ENCODE data around the gene VENTX. TPM values are rescaled to one million over a fixed set of nuclear protein-coding genes. Genes with fewer than 3 reads are reported as not detected.
"Not testable (repeated sequence)": the region's sequence is repeated elsewhere in the genome, so short reads cannot be mapped to it uniquely, and the experiment has no call there.

VENTX gene
- total RNA-seq, 1 donor from 2014 or later, result not detected

DNA sequence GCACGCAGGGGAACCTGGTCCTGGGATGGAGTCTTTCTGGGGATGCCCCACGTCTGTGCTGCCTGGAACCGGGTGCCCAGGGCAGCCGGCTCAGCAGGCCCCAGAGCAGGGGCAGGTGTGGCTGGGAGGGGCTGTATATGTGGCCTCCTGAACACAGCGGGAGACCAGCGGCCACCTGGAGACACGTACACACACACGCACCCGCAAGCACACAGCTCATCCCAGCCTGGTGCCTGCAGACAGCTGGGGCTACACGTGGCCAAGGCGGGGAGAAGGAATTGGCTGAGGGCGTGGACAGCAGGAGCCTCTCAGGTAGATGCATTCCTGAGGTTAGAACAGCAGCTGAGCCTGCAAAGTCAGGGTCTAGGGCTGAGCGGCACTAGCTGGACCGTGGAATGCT, 25.0 kb downstream of the VENTX start:
- peaks cover 30% of the 10 kb centered on the region for H3K36me3 Mint-ChIP-seq (ENCODE audit: low read depth)
- no peak for DNase-seq (ENCODE audit: low spot score)
- H3K9me3 Mint-ChIP-seq, result no peaks in the 10 kb centered on the region
- intact Hi-C loops (cut with micrococcal nuclease), result no loop called here
- peaks cover 47% of the 10 kb centered on the region for H3K4me1 Mint-ChIP-seq (ENCODE audit: low read depth)
- H3K4me3 Mint-ChIP-seq (ENCODE audit: low read depth), result peak overlapping the region; percentile 49
- no peak overlapping the region for H3K27ac Mint-ChIP-seq
- H3K27me3 Mint-ChIP-seq (ENCODE audit: low read depth), result no peaks in the 10 kb centered on the region

DNA sequence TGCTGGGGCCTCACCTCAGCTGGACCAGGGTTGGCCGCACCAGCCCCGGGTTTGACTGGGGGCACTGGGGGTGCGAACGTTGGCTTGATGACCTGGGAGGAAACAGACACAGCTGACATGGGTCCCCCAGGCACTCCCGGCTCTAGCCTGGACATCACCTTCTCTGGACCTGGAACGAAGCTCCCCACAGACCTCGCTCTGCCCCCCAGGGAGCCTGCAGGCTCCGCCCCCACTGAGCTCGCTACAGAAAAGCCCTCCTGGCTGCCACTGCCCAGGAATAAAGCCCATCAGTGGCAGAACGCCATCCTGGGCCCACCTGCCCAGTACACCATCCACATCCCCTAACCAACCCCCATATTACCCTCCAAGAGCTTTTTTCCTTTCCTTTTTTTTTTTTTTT, 26.0 kb downstream of the VENTX start:
- no peak overlapping the region for H3K4me3 Mint-ChIP-seq (ENCODE audit: low read depth)

DNA sequence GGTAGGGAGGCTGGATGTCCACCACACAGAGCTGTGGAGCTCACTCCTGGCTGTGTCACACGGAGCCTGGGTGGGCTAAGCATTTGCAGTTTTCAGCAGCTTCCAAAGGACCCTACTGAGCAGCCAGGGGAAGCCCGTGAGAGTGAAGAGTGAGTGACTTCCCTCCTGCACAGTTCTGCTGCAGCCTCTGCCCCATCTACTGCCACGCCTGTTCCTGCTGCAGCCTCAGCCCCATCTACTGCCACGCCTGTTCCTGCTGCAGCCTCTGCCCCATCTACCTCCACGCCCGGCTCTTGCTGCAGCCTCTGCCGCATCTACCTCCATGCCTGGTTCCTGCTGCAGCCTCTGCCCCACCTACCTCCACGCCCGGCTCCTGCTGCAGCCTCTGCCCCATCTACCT, 26.8 kb downstream of the VENTX start:
- Mint-ChIP-seq H3K9me3 (no peaks in the 10 kb centered on the region), H3K4me1 (ENCODE audit: low read depth) (peaks cover 39% of the 10 kb centered on the region), H3K27me3 (ENCODE audit: low read depth) (no peaks in the 10 kb centered on the region), H3K27ac (no peak overlapping the region), H3K4me3 (ENCODE audit: low read depth) (peak overlapping the region; percentile 38), H3K36me3 (ENCODE audit: low read depth) (peaks cover 30% of the 10 kb centered on the region)
- no peak for DNase-seq (ENCODE audit: low spot score)
- intact Hi-C loops (cut with micrococcal nuclease), result no loop called here

More for the DNA sequence above, 26.0 kb downstream of the VENTX start:
- no peak overlapping the region for H3K27ac Mint-ChIP-seq
- no peak for DNase-seq (ENCODE audit: low spot score)
- H3K9me3 Mint-ChIP-seq, result no peaks in the 10 kb centered on the region
- H3K36me3 Mint-ChIP-seq (ENCODE audit: low read depth), result peaks cover 30% of the 10 kb centered on the region
- H3K4me1 Mint-ChIP-seq (ENCODE audit: low read depth), result peaks cover 45% of the 10 kb centered on the region
- no peaks in the 10 kb centered on the region for H3K27me3 Mint-ChIP-seq (ENCODE audit: low read depth)
- intact Hi-C loops (cut with micrococcal nuclease), result no loop called here

DNA sequence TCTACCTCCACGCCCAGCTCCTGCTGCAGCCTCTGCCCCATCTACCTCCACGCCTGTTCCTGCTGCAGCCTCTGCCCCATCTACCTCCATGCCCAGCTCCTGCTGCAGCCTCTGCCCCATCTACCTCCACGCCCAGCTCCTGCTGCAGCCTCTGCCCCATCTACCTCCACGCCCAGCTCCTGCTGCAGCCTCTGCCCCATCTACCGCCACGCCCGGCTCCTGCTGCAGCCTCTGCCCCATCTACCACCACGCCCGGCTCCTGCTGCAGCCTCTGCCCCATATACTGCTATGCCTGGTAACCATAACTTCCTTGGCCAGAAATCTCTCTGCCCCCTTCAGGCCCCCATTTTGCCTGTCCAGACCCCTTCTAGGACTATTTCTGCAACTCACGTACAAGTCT, 27.4 kb downstream of the VENTX start:
- Mint-ChIP-seq H3K4me1 (ENCODE audit: low read depth) (peaks cover 33% of the 10 kb centered on the region), H3K36me3 (ENCODE audit: low read depth) (peaks cover 30% of the 10 kb centered on the region)
- DNase-seq (ENCODE audit: low spot score); H3K4me3 Mint-ChIP-seq (ENCODE audit: low read depth); intact Hi-C loops (cut with micrococcal nuclease); H3K27ac Mint-ChIP-seq; H3K27me3 Mint-ChIP-seq (ENCODE audit: low read depth); H3K9me3 Mint-ChIP-seq: not testable (repeated sequence)

DNA sequence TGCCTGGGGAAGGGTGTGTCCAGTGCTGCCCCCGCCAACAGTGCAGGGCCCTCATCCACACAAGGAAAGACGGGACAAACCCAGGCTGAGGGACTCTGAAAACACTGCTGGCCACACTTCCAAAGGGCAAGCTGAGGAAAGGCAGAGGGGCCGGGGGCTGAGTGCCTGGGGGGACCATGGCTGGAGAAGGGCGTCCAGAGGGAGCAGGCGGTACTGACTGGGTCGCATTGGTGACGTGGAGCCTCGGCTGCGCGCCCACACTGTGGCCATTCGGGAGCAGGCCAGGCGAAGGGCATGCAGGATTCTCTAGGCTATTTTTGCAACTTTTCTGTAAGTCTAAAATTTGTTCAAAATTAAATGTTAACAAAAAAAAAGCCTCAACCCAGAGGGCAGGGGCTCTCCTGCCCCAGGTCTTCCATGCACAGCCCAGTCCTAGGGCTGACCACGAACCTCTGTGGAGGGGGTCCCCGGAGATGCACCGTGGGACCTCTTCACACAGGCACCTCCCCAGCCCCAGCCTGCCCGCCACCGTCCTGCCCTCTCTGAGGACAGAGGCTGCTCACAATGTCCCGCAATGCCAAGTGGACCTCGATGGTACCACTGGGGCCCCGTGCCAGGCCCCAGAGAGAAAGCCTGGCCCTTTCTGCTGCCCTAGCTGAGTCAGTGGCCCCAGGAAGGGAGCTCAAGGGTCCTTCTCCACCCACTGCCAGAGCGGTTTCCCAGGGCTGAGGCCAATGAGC, 28.6 kb downstream of the VENTX start:
- no peak overlapping the region for H3K4me3 Mint-ChIP-seq (ENCODE audit: low read depth)
- no peaks in the 10 kb centered on the region for H3K9me3 Mint-ChIP-seq
- H3K36me3 Mint-ChIP-seq (ENCODE audit: low read depth), result peaks cover 36% of the 10 kb centered on the region
- intact Hi-C loops (cut with micrococcal nuclease), result no loop called here
- peaks cover 24% of the 10 kb centered on the region for H3K4me1 Mint-ChIP-seq (ENCODE audit: low read depth)
- no peak overlapping the region for H3K27ac Mint-ChIP-seq
- DNase-seq (ENCODE audit: low spot score), result no peak
- no peaks in the 10 kb centered on the region for H3K27me3 Mint-ChIP-seq (ENCODE audit: low read depth)

DNA sequence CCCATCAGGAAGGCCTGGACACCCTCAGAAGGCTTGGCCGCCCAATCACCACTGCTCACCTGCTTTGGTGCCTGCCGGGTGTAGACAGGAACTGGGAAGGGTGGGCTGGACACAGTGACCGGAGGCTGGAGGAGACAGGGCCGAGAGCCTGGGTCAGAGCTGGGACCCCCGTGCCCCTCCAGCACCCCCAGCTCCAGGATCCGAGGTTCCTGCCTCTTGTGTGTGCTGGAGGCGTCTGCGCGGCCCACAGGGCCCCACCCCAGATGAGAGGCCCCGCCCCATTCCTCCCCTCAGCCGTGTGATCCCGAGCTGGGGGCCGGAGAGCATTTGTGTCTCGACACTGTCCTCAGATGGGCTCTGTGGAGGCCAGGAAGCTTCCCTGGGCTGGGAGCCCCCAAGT, 29.6 kb downstream of the VENTX start:
- intact Hi-C loops (cut with micrococcal nuclease), result no loop called here
- Mint-ChIP-seq H3K4me3 (ENCODE audit: low read depth) (no peak overlapping the region), H3K4me1 (ENCODE audit: low read depth) (peaks cover 22% of the 10 kb centered on the region), H3K9me3 (no peaks in the 10 kb centered on the region), H3K36me3 (ENCODE audit: low read depth) (peaks cover 42% of the 10 kb centered on the region), H3K27ac (no peak overlapping the region), H3K27me3 (ENCODE audit: low read depth) (no peaks in the 10 kb centered on the region)
- no peak for DNase-seq (ENCODE audit: low spot score)

DNA sequence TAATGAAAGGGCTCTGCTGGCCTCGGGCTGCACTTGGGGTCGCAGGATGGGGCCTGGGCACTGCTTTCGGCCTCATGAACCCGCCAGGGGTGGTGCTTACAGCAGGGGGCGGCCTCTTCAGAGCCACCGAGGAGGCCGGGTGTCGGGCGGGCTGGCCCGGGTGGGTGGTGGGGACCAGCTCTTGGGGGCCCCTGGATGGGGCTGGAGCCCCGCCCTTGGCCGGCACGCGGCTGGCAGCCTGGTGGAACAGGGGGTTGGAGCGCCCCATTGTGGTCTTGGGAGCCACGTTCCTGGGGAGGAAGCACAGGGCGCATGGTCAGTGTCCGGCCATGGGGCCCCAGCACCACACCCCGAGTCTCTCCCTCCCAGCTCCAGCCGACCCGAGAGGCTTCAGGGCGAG, 30.2 kb downstream of the VENTX start:
- Mint-ChIP-seq H3K27me3 (ENCODE audit: low read depth) (no peaks in the 10 kb centered on the region), H3K9me3 (no peaks in the 10 kb centered on the region), H3K4me3 (ENCODE audit: low read depth) (no peak overlapping the region), H3K27ac (no peak overlapping the region), H3K4me1 (ENCODE audit: low read depth) (peaks cover 20% of the 10 kb centered on the region), H3K36me3 (ENCODE audit: low read depth) (peaks cover 40% of the 10 kb centered on the region)
- no peak for DNase-seq (ENCODE audit: low spot score)
- intact Hi-C loops (cut with micrococcal nuclease), result no loop called here

DNA sequence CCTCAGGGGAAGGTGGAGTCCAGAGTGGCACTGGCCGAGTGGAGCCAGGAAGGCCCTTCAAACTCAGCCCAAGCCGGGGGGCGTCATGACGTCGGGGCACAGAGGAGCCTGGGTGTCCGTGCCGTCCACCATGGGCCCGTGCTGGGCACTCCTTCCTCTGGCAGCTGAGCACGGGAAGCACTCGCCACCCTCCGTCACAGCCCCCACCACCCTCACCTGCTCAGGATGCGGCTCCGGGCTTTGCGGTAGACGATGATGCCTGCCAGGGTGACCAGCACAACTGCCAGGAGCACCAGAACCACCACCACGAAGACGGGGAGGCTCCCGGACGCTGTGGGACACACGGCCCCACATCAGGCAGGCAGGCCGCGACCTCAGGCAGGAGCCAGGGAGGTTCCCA, 30.9 kb downstream of the VENTX start:
- intact Hi-C loops (cut with micrococcal nuclease), result no loop called here
- Mint-ChIP-seq H3K4me1 (ENCODE audit: low read depth) (peaks cover 17% of the 10 kb centered on the region), H3K27ac (no peak overlapping the region), H3K4me3 (ENCODE audit: low read depth) (no peak overlapping the region), H3K9me3 (no peaks in the 10 kb centered on the region), H3K27me3 (ENCODE audit: low read depth) (no peaks in the 10 kb centered on the region), H3K36me3 (ENCODE audit: low read depth) (peaks cover 36% of the 10 kb centered on the region)
- no peak for DNase-seq (ENCODE audit: low spot score)

DNA sequence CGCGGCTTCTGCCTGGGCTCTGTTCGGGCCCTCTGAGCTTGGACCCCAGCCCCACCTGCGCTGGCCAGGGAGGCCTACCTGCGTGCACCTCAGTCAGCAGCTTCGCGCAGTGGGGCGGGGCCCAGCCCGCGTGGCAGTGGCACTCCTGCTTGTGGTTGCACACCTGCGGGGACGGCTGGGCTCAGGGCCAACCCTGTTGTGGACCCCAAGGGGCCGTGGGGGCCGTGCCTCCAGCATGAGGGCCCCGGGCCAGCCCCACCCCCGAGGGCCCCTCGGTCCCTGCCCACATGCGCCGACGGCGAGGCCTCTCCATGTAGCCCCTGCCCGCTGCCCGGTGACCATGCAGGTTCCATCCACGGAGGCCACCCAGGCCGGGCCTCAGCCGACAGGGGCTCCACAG, 31.7 kb downstream of the VENTX start:
- no peak for DNase-seq (ENCODE audit: low spot score)
- intact Hi-C loops (cut with micrococcal nuclease), result no loop called here
- Mint-ChIP-seq H3K36me3 (ENCODE audit: low read depth) (peaks cover 31% of the 10 kb centered on the region), H3K27me3 (ENCODE audit: low read depth) (no peaks in the 10 kb centered on the region), H3K27ac (no peak overlapping the region), H3K4me3 (ENCODE audit: low read depth) (no peak overlapping the region), H3K9me3 (no peaks in the 10 kb centered on the region), H3K4me1 (ENCODE audit: low read depth) (peaks cover 13% of the 10 kb centered on the region)

DNA sequence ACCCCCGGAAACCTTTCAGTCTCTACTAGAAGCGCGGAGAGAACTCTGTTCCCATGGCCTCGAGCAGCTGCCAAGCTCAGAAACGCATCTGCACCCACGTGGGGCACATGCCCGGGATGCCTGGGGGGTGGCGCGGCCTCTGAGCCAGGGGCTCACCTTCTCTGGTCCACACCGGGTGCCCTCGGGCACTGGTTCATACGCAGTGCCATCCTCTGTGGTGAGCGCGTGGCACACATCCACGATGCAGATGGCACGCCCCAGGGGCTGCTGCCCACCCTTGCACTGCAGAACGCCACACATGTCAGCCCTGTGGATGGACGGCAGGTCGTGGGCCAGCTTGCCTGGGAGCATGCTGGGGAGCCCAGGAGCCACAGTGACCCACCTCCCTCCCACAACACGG, 32.5 kb downstream of the VENTX start:
- Mint-ChIP-seq H3K27ac (no peak overlapping the region), H3K4me1 (ENCODE audit: low read depth) (peaks cover 11% of the 10 kb centered on the region), H3K36me3 (ENCODE audit: low read depth) (peaks cover 34% of the 10 kb centered on the region), H3K9me3 (no peaks in the 10 kb centered on the region), H3K4me3 (ENCODE audit: low read depth) (no peak overlapping the region), H3K27me3 (ENCODE audit: low read depth) (no peaks in the 10 kb centered on the region)
- intact Hi-C loops (cut with micrococcal nuclease), result no loop called here
- DNase-seq (ENCODE audit: low spot score), result no peak

DNA sequence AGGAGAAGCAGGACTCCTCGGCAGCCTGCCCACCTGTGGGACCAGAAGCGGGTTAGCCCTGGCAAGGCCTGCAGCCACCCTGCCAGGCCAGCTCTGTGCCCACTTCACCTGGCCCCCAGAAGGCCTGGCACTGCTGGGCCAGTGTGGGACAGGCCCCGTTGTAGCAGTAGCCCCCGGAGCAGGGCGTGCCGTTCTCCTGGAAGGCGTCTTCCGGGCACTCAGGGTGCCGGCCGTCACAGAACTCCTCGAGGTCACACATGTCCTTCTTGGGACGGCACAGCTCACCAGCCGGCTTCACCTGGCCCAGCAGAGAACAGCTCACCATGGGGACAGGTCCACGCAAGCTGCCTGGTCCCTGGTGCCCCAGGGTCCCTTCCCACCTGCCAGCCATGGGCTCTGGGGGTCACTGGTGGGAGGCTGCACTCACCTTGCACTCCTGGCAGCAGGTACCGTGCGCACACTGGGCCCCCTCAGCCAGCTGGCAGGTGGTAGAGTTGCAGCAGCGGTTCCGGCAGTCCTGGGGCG, 33.2 kb downstream of the VENTX start:
- Mint-ChIP-seq H3K27ac (no peak overlapping the region), H3K4me1 (ENCODE audit: low read depth) (peaks cover 5% of the 10 kb centered on the region), H3K9me3 (no peaks in the 10 kb centered on the region), H3K27me3 (ENCODE audit: low read depth) (no peaks in the 10 kb centered on the region), H3K4me3 (ENCODE audit: low read depth) (no peak overlapping the region), H3K36me3 (ENCODE audit: low read depth) (peaks cover 32% of the 10 kb centered on the region)
- intact Hi-C loops (cut with micrococcal nuclease), result no loop called here
- no peak for DNase-seq (ENCODE audit: low spot score)

DNA sequence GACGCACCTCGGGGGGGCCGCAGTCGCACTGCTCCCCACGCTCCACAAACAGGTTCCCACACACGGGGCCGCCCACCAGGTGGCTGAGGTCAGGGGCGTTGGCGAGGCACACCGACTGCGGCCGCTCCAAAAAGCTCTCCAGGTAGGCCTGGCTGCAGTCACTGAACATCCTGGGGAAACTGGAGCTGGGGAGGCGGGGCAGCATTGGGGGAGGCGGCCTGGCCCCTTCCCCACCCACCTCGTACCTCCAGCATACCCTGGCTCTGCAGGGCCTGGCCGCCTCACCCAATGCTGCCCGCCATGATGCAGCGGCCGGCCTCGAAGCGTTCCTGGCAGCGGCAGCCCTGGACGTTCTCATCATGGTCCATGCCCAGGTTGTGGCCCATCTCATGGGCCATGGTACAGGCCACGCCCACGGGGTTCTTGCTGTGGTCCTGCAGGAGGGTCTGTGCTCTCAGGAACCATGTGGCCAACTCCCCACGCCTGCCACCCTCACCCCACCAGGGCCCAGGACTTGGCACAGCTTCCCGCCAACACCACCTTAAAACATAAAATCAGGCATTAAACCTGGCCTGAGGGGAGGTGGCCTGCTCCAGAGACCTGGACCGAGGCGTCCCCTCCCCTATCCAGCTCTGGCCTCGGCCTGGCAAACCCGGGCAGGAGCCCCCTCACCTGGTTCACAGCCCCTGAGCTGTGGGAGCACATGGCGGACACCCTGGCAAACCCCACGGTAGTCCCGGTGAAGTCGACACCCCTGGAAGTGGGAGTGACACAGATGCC, 34.1 kb downstream of the VENTX start:
- Mint-ChIP-seq H3K9me3 (no peaks in the 10 kb centered on the region), H3K27ac (no peak overlapping the region), H3K27me3 (ENCODE audit: low read depth) (no peaks in the 10 kb centered on the region), H3K36me3 (ENCODE audit: low read depth) (peaks cover 31% of the 10 kb centered on the region), H3K4me1 (ENCODE audit: low read depth) (peaks cover 3% of the 10 kb centered on the region), H3K4me3 (ENCODE audit: low read depth) (no peak overlapping the region)
- intact Hi-C loops (cut with micrococcal nuclease), result no loop called here
- no peak for DNase-seq (ENCODE audit: low spot score)

DNA sequence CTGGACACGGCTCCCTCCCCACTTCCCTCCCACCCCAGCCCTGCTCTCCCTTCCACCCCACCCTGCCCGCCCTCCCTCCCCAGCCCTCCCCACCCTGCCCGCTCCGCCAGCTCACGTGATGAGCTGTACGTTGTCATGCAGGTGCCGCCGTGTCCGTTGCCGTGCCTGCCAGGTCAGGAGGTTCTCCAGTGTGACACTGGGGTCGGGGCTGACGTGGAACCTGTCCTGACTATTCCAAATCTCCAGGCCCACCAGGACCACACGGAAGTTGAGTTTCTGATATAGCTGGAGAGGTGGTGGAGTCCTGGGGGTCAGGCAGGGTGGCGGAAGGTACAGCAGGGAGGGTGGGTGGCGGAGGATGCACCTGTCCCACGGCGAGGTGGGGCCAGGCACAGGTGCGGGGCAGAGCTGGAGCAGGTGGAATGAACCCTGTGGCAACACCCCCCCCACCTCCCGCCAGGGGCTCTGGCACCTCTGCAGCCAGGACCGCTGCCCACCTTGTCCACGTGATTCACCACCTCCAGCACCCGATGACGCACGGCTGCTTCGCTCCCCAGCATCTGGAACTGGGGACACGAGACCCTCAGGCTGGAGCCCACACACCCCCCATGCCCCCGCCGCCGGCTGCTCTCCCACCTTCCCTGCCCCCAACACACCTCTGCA, 34.8 kb downstream of the VENTX start:
- no peaks in the 10 kb centered on the region for H3K9me3 Mint-ChIP-seq
- H3K4me1 Mint-ChIP-seq (ENCODE audit: low read depth), result peaks cover 3% of the 10 kb centered on the region
- DNase-seq (ENCODE audit: low spot score), result no peak
- peaks cover 31% of the 10 kb centered on the region for H3K36me3 Mint-ChIP-seq (ENCODE audit: low read depth)
- no peak overlapping the region for H3K27ac Mint-ChIP-seq
- intact Hi-C loops (cut with micrococcal nuclease), result no loop called here
- H3K4me3 Mint-ChIP-seq (ENCODE audit: low read depth), result no peak overlapping the region
- no peaks in the 10 kb centered on the region for H3K27me3 Mint-ChIP-seq (ENCODE audit: low read depth)

Data from activated T-helper 2 cell treated with anti-CD3 and anti-CD28 coated beads, Interferon-gamma antibody, Interleukin-2, Interleukin-4, amounts not matched to agents 10 μg/mL and 5 μg/mL and 100 μg/mL, durations not matched to agents 14 hours and 24 hours and 36 hours (primary cell).